ENCODE data around the gene CITED4. TPM values are rescaled to one million over a fixed set of nuclear protein-coding genes. Genes with fewer than 3 reads are reported as not detected.
A peak's percentile ranks its signal among the peaks of the same experiment; 100 is the strongest.
"Not testable (repeated sequence)": the region's sequence is repeated elsewhere in the genome, so short reads cannot be mapped to it uniquely, and the experiment has no call there.

The CITED4 gene
- 0.14 and 0.17 TPM in 2 replicates for total RNA-seq (2014; rRNA removed; shearing (Covaris generic))

DNA sequence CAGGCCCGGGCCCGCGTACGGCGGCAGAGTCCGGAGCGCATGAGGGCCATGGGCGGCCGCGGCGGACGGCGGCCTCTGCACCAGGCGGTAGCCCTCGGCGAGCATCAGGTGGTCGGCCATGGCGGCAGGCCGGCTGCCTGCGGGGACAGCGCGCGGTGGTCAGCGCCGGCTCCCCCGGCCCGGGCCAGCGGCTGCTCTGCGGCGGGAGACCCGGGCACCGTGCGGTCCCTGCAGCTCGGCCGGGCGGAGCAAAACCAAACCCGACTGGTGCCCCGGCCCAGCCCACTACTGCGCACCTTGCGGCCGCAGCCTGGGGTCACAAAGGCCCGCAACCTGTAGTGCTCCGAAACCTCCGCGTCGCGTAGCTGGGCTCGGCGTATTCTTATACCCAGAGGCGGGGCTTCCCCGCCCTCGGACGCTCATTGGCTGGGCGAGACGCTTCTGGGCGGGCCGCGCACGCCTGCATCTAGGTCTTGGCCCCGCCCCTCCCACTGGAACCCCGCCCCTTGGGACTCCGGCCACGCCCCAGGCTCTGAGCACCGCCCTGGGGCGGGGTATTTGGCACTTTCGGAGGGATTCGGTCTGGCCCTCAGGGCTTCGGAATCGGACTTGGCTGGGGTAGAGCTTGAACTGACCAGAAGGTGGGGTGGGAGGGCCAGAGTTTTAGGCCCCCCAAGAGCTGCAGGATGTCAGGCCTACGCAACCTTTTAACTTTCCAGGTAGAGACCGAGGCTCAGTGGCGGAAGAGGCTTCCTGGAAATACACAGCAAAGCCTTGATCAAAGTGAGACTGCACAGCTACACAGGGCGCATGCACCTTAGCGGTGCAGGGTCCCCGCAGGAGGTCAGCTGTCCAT lies at the start of gene CITED4:
Gene CITED4 (minus strand): TSS at position 356 of the 856 bp plus-strand sequence. CDS start 236 bp downstream, at position 120.
- DNase-seq (ENCODE audit: low spot score) = no peak

- no peak for DNase-seq (ENCODE audit: low spot score)
These were observed 48.9 kb upstream of the CITED4 start for GRCh38 chr1:40911105-40911504.

- no peak for DNase-seq (ENCODE audit: low spot score)
These were observed 47.1 kb upstream of the CITED4 start for GRCh38 chr1:40909281-40909680.

DNA sequence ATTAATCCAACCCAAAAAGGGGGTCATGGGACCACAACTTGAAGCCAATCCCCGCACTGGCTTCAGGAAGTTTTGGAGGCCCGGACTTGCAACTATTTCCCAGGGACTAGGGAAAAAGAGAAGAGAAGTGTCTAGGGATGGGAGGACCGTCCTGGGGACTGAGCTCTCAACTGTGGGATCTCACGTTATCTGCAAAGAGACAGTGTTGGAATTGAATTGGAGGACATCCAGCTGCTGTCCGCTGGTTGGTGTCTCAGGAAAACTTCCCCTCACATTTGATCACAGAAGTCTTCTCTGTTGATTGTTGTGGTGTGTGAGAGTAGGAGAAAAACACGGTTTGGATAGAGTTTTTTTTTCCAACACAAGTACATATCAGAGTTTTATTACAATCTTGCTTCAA lies 46.2 kb upstream of the CITED4 start:
- no peak for DNase-seq (ENCODE audit: low spot score)

DNA sequence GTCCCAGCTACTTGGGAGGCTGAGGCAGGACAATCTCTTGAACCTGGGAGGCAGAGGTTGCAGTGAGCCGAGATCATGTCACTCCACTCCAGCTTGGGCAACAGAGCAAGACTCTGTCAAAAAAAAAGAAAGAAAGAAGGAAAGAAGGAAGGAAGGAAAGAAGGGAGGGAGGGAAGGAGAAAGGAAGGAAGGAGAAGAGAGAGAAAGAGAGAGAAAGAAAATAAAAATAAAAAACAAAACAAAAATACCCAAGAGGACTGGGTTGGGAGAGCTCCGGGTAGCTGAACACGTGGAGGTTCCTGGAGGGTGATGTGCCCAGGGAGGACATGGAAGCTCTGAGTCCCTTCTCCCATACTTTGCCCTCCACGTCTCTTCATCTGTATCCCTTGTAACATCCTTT lies 45.7 kb upstream of the CITED4 start:
- DNase-seq (ENCODE audit: low spot score) = no peak

DNA sequence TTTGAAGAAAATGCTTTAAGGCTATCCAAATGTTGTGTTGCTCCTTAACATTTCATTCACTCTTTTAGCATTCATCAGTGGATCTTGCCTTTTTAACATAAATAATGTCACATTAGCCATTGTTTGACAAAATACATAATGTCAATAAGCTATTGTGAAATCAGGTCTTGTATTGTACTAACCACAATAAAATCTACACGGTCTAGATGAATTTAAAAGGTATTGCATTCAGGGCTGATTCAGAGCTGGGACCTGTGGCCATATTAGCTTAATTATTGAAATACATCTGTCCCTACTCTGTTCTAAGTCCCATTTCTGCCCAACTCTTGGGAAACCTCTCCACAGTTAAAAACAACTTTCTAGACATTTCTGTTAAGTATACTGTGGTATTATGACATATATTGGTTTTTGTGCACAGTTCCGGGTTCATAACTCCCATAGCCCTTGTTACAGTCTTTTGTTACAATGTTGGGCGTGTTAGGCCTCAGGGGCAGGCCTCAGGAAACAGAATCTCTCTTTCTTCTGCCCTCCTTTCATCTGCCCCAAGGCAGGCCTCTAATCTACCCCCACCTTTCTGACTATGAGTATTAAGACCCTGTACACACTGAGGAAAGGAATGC lies 44.7 kb upstream of the CITED4 start:
- DNase-seq (ENCODE audit: low spot score) = no peak

DNA sequence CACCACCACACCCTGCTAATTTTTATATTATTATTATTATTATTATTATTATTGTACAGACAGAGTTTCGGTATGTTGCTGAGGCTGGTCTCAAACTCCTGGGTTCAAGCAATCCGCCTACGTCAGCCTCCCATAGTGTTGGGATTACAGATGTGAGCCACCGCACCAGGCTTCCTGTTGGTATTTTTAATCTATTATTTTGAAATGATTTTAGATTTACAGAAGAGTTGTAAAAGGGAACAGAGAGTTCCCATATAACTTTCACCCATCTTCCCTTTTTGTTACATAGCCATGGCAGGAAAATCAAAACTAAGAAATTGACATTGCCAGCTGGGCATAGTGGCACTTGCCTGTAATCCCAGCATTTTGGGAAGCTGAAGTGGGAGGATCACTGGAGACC lies 42.9 kb upstream of the CITED4 start:
- no peak for DNase-seq (ENCODE audit: low spot score)

DNA sequence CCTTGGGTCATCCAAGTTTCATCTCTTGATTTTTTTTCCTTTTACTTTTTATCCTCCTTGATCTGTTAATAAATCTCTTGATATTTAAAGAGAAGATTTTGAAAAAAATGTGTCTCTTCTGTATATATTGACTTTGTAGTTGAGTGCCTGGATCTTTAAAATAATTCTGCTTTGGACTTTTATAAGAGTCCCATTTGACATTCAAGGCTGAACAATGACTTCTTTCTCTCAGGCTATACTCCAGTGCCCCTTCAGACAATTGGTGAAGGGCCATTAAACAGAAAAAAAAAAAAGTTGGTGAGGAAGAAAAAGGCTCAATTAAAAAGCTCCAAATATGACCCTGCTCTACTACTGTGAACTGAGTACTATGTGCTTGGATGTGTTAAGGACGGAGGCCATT lies 40.9 kb upstream of the CITED4 start:
- no peak for DNase-seq (ENCODE audit: low spot score)

DNA sequence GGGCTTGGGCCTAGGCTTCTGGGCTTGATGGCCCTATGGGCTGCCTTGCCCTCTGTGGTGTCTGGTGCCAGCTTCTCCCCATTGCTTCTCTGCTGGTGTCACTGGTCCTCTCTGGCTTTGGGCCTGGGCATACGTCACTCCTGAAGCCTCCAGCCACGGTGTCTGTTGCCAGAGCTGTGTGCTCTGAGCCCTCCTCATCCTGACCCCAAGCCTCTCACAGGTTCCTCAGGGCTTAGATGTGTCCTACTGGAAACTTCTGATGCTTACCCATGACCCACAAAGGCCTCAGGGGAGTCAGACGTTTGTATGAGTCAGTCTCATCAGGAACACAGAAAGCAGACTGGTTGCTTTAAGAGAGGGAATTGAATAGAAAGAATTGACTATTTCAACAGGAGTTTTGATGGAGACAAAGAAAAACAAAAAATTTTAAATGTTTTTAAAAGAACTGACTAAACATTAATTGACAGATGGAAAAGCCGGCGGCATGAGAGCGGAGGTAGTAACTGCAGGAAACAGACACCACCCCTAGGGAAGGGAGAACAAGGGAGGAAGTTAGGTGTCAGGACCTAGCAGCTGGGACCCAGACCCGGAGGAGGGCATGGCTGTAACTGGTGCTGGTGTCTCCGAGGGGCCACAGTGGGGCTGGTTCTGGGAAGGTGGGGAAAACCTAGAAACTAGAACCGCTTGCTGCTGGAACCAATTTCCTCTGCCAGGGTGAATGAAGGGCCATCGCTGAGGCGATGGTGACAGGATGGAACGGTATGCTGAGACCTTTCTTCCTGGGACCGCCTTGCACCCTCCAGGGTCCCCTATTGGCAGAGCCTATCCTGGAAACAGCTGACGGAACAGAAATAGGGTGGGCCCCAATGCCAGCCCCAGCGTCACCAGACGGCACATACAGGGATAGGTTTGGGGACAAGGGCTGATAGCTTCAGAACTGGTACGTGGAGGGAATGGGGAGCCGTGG lies 40.0 kb upstream of the CITED4 start:
- peak; percentile 78 for DNase-seq (ENCODE audit: low spot score)

DNA sequence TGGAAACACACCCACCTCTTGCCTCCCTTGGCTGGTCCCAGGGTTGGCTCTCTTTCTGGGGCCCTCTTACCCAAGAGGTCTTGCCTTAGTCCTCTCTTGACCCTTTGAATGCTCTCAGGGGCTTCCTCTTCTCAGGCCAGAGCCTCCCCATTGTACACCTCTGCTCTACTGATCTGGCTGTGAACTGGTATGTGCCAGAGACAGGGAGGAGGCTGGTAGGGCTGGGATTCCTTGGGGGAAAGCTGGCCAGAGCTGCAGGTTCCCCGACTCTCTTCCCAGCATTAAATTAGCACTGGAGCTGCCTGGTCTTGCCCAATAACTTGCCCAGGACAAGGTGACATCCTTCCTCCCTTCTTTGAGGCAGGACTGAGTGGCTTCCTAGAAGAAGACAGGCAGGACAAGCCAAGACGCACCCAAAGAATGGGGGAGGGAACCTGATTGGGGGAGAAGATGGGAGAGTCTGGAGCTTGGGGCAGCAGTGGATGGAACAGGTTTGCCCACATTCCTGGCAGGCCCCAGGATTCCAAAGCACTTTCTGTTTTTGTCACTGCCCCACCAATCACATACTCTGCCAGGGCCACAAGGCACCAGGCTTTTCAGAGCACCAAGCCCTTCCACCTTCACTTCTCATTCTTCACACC lies 37.2 kb upstream of the CITED4 start:
- DNase-seq (ENCODE audit: low spot score) = no peak

GRCh38 chr1:40898431-40898901 lies 36.3 kb upstream of the CITED4 start:
- peak; percentile 84 for DNase-seq (ENCODE audit: low spot score)

GRCh38 chr1:40897513-40897912 lies 35.4 kb upstream of the CITED4 start:
- peak; percentile 57 for DNase-seq (ENCODE audit: low spot score)

DNA sequence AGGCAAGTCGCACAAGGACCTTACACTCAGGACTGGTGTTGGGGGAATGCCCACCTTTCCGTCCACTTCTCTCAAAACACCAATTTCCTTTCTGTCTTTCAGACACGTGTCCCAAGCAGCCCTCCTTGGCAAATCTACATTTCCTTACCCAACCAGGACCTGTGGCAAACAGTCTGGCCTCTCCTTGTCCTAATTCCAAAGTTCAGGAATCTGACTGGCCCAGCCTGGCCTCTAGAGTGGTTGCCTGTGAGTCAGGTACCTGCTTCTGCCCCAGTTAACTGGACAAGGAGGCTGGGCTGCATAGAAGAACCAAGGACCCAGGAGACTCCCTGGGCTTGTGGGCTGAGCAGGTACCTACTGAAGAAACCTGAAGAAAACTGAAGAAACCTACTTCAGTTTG lies 34.3 kb upstream of the CITED4 start:
- no peak for DNase-seq (ENCODE audit: low spot score)

GRCh38 chr1:40895601-40896000 lies 33.4 kb upstream of the CITED4 start:
- DNase-seq (ENCODE audit: low spot score) = no peak

DNA sequence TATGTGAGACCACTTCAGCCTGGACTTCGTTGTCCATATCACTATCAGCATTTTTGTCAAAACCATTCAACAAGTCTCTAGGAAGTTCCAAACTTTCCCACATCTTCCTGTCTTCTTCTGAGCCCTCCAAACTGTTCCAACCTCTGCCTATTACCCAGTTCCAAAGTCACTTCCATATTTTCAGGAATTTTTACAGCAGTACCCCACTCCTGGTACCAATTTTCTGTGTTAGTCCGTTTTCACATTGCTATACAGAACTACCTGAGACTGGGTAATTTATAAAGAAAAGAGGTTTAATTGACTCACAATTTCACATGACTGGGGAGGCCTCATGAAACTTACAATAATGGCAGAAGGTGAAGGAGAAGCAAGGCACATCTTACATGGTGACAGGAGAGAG lies 32.7 kb upstream of the CITED4 start:
- not testable (repeated sequence) for DNase-seq (ENCODE audit: low spot score)

DNA sequence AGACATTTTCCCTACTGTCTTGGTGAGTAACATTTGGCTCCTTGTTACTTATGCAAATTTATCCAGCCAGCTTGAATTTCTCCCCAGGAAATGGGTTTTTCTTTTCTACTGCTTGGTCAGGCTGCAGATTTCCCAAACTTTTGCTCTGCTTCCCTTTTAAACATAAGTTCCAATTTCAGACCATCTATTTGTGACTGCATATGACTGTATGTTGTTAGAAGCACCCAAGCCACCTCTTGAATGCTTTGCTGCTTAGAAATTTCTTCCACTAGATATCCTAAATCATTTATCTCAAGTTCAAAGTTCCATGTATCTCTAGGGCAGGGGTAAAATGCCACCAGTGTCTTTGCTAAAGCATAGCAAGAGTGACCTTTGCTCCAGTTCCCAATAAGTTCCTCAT lies 32.3 kb upstream of the CITED4 start:
- DNase-seq (ENCODE audit: low spot score) = no peak

GRCh38 chr1:40893946-40894345 lies 31.8 kb upstream of the CITED4 start:
- no peak for DNase-seq (ENCODE audit: low spot score)

GRCh38 chr1:40892354-40892753 lies 30.2 kb upstream of the CITED4 start:
- no peak for DNase-seq (ENCODE audit: low spot score)

DNA sequence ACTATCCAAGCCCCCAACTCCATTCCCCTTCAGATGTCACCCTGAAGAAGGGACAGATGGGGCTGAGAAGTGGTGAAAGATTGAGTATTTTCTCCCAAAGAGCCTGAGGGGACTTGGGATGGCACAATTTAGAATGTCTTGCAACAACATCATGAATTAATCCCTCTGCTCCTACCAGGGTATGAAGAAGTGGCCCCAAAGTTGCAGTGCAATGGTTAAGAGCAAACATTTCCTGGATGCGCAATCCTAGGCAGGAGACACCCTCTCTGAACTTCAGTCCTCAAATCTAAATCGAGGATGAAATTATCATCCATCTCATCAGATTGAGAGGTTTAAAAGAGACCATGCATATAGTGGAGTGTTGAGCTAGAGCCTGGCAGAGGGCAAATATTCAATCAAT lies 28.6 kb upstream of the CITED4 start:
- no peak for DNase-seq (ENCODE audit: low spot score)

GRCh38 chr1:40887652-40888051 lies 25.5 kb upstream of the CITED4 start:
- no peak for DNase-seq (ENCODE audit: low spot score)

GRCh38 chr1:40887012-40887378 lies 24.8 kb upstream of the CITED4 start:
- DNase-seq (ENCODE audit: low spot score) = no peak
